Measurements from ENCODE around the gene HTR6.

Gene HTR6

GRCh38 chr1:19689856-19690255 is 25.2 kb downstream of the HTR6 start:
- DNase-seq = no peak

- no peak for DNase-seq
Observed at GRCh38 chr1:19690342-19690741, 25.7 kb downstream of the HTR6 start.

GRCh38 chr1:19694298-19694697 is 29.6 kb downstream of the HTR6 start:
- no peak for DNase-seq

- DNase-seq = no peak
Observed at GRCh38 chr1:19695772-19696171, 31.1 kb downstream of the HTR6 start.

GRCh38 chr1:19696820-19697219 is 32.1 kb downstream of the HTR6 start:
- no peak for DNase-seq

- no peak for DNase-seq
Observed at GRCh38 chr1:19698181-19698580, 33.5 kb downstream of the HTR6 start.

GRCh38 chr1:19700079-19700777 is 35.6 kb downstream of the HTR6 start:
- no peak for DNase-seq

GRCh38 chr1:19703280-19703679 is 38.6 kb downstream of the HTR6 start:
- no peak for DNase-seq

GRCh38 chr1:19704247-19705113 is 39.8 kb downstream of the HTR6 start:
- peak; percentile 10 to 58 for DNase-seq

GRCh38 chr1:19705464-19705863 is 40.8 kb downstream of the HTR6 start:
- DNase-seq = no peak

GRCh38 chr1:19706136-19706535 is 41.5 kb downstream of the HTR6 start:
- DNase-seq = no peak

GRCh38 chr1:19708567-19709110 is 44.0 kb downstream of the HTR6 start:
- DNase-seq = no peak

GRCh38 chr1:19709260-19709793 is 44.7 kb downstream of the HTR6 start:
- DNase-seq = no peak

GRCh38 chr1:19710825-19711611 is 46.3 kb downstream of the HTR6 start:
- no peak for DNase-seq

GRCh38 chr1:19712928-19713327 is 48.3 kb downstream of the HTR6 start:
- DNase-seq = no peak

GRCh38 chr1:19715334-19716203 is 50.9 kb downstream of the HTR6 start:
- DNase-seq = peak; percentile 95 to 97

- DNase-seq = no peak
Observed at GRCh38 chr1:19717467-19717866, 52.8 kb downstream of the HTR6 start.

GRCh38 chr1:19720174-19720573 is 55.5 kb downstream of the HTR6 start:
- no peak for DNase-seq

GRCh38 chr1:19720973-19721372 is 56.3 kb downstream of the HTR6 start:
- DNase-seq = no peak

- DNase-seq = no peak
Observed at GRCh38 chr1:19723874-19724273, 59.2 kb downstream of the HTR6 start.

GRCh38 chr1:19725606-19726005 is 60.9 kb downstream of the HTR6 start:
- no peak for DNase-seq

Data from NCI-H524 (cell line).